Measurements from ENCODE around the gene TMEM14A. TPM values are rescaled to one million over a fixed set of nuclear protein-coding genes. Genes with fewer than 3 reads are reported as not detected.

The TMEM14A gene
- total RNA-seq, 1 donor from 2014 or later, result 69.5 TPM

DNA sequence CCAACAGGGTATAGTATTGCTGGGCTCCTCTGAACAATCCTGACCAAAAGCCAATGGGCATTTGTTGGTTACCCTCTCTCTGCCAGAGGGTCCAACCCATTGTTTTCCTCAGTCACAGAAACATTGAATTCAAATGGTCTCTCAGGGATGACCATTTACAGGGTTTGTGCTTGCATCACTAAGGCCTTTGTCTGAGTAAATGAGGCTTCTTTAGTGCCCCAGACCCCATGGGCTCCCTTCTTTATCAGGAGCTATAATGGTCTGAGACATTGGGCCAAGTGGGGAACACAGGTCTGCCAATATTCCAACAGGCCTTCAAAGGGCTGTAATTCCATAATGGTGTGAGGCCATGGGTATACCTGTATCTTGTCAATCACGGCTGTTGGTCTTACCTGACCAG is 65.2 kb downstream of the TMEM14A start:
- no peak for DNase-seq (ENCODE audit: low read depth)

Other genes with a start within 250 kb of the TMEM14A start
- gene TRAM2, start 94.1 kb upstream of the TMEM14A start, total RNA-seq, result 11.5 and 47.0 TPM in 2 replicates
- gene GSTA2, start 92.4 kb downstream of the TMEM14A start, total RNA-seq, result 0.15 TPM in 1 of 2 replicates, not detected in the other
- gene GSTA1, start 132.7 kb downstream of the TMEM14A start, total RNA-seq, result 0.15 TPM in 1 of 2 replicates, not detected in the other
- gene GSTA5, start 169.7 kb downstream of the TMEM14A start, total RNA-seq, result not detected in 2 replicates
- not detected in 2 replicates for gene GSTA3, start 238.6 kb downstream of the TMEM14A start, total RNA-seq